ENCODE data around the gene SPAG16. TPM values are rescaled to one million over a fixed set of nuclear protein-coding genes. Genes with fewer than 3 reads are reported as not detected.

Gene SPAG16
- total RNA-seq, result 12.1 and 15.3 TPM in 2 replicates

DNA sequence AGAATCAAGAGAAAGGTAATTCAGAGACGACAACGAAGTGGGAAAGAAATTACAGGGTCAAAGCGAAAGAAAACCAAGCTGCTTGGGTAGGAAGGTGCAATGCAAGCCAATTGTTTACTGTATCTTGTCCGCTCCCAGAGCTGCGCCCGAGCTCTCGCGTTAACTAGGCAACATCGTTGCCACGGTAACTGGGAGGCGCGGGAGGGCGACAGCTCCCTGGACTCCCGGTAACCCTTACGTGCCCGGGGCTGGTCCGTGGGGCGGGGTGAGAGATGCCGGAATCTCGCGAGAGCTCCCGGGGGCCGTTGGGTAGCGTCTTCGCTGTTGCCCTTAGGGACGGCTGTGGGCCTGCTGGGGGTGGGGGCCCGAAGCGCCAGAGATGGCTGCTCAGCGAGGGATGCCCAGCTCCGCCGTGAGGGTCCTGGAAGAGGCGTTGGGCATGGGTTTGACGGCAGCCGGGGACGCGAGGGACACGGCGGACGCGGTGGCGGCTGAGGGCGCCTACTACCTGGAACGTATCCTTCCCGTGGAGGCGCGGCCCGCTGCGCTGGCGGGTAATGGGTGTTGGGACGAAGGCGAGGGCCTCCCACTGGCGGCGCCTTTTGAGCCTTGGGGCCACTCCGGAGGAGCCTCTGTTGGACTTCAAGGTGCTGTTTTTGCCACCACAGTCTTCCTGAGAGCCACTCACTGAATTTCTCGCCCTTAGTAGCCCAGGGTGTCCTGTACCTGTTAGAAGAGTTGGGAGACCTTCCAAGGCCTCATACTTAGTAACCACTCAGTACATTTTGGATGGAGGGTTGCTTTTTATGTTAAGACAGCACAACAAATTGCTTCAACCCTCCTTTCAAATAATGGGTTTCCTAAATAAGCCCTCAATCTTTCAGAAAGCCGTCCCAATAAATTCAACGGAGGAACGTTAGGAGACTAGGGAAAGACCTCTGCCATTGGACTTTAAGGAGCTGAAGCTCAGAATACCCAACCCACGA is at the start of gene SPAG16:
TSS of gene SPAG16 (plus strand) at position 360 of the 986 bp plus-strand sequence.

GRCh38 chr2:214410918-214411554 is 1126.8 kb downstream of the SPAG16 start, which contains the start of gene VWC2L:
Gene VWC2L (plus strand): TSS chr2:214411054. CDS start chr2:214414194, 3,140 bp downstream.

Other genes with a start within 250 kb of the SPAG16 start
- 5.0 and 5.9 TPM in 2 replicates for gene IKZF2, start 132.9 kb upstream of the SPAG16 start, total RNA-seq

Data from bronchus fibroblast of lung (primary cell).